Measurements from ENCODE around the gene REPS1. TPM values are rescaled to one million over a fixed set of nuclear protein-coding genes. Genes with fewer than 3 reads are reported as not detected.
A peak's percentile ranks its signal among the peaks of the same experiment; 100 is the strongest.

REPS1 gene
- total RNA-seq, 6 experiments from 2014 or later: 21.1 to 29.9 (median 26.2) TPM

GRCh38 chr6:138989098-138989983 lies 1.3 kb upstream of the REPS1 start:
- Mint-ChIP-seq H3K27me3 (ENCODE audit: insufficient read depth) (peaks cover 4% of the 10 kb centered on the region; the same call in 1 of the 2 replicates), H3K9me3 (no peaks in the 10 kb centered on the region), H3K4me1 (ENCODE audit: low read depth) (0 out of 2 replicates have a peak, but pooled peaks cover 5% of the 10 kb centered on the region), H3K4me3 (no peak overlapping the region; the same call in 1 of the 2 replicates), H3K36me3 (ENCODE audit: low read depth) (no peaks in the 10 kb centered on the region), H3K27ac (no peak overlapping the region)
- DNase-seq: no peak
- no peak for TF ChIP-seq CTCF (IDR thresholded peaks at IDR 0.05)

- Mint-ChIP-seq H3K4me1 (ENCODE audit: low read depth) (0 out of 2 replicates have a peak, but pooled peaks cover 5% of the 10 kb centered on the region), H3K27ac (peak overlapping the region; percentile 81; the same call in 1 of the 2 replicates), H3K4me3 (peak overlapping the region; percentile 88), H3K9me3 (no peaks in the 10 kb centered on the region), H3K36me3 (ENCODE audit: low read depth) (no peaks in the 10 kb centered on the region), H3K27me3 (ENCODE audit: insufficient read depth) (peaks cover 4% of the 10 kb centered on the region; the same call in 1 of the 2 replicates)
- TF ChIP-seq CTCF (IDR thresholded peaks at IDR 0.05): peak; percentile 71
- DNase-seq: no peak
These were observed 399 bp upstream of the REPS1 start for GRCh38 chr6:138988469-138988834.

GRCh38 chr6:138987080-138987642 lies 892 bp downstream of the REPS1 start:
- H3K4me3 Mint-ChIP-seq: peak overlapping the region; percentile 84
- no peaks in the 10 kb centered on the region for H3K9me3 Mint-ChIP-seq

GRCh38 chr6:138986578-138986977 lies 1.5 kb downstream of the REPS1 start:
- peak; percentile 11 for DNase-seq
- H3K9me3 Mint-ChIP-seq: no peaks in the 10 kb centered on the region
- TF ChIP-seq CTCF (IDR thresholded peaks at IDR 0.05): no peak
- 0 out of 2 replicates have a peak, but pooled peaks cover 9% of the 10 kb centered on the region for H3K4me1 Mint-ChIP-seq (ENCODE audit: low read depth)
- peak overlapping the region; percentile 84 for H3K4me3 Mint-ChIP-seq
- no peaks in the 10 kb centered on the region for H3K36me3 Mint-ChIP-seq (ENCODE audit: low read depth)
- H3K27ac Mint-ChIP-seq: peak overlapping the region; percentile 37
- no peaks in the 10 kb centered on the region for H3K27me3 Mint-ChIP-seq (ENCODE audit: insufficient read depth)

More at GRCh38 chr6:138987080-138987642, 892 bp downstream of the REPS1 start:
- H3K27me3 Mint-ChIP-seq (ENCODE audit: insufficient read depth): peaks cover 2% of the 10 kb centered on the region; the same call in 1 of the 2 replicates
- peak overlapping the region; percentile 60 for H3K27ac Mint-ChIP-seq
- H3K36me3 Mint-ChIP-seq (ENCODE audit: low read depth): no peaks in the 10 kb centered on the region
- 0 out of 2 replicates have a peak, but pooled peaks cover 5% of the 10 kb centered on the region for H3K4me1 Mint-ChIP-seq (ENCODE audit: low read depth)
- no peak for TF ChIP-seq CTCF (IDR thresholded peaks at IDR 0.05)
- DNase-seq: no peak

GRCh38 chr6:138981416-138981815 lies 6.6 kb downstream of the REPS1 start:
- H3K9me3 Mint-ChIP-seq: no peaks in the 10 kb centered on the region
- peaks cover 21% of the 10 kb centered on the region for H3K4me1 Mint-ChIP-seq (ENCODE audit: low read depth)
- DNase-seq: no peak
- no peak overlapping the region for H3K27ac Mint-ChIP-seq
- no peak overlapping the region for H3K4me3 Mint-ChIP-seq
- no peaks in the 10 kb centered on the region for H3K36me3 Mint-ChIP-seq (ENCODE audit: low read depth)
- TF ChIP-seq CTCF (IDR thresholded peaks at IDR 0.05): no peak
- no peaks in the 10 kb centered on the region for H3K27me3 Mint-ChIP-seq (ENCODE audit: insufficient read depth)
